HG03280 (cell line): ENCODE data around the gene CDON.
"Not testable (repeated sequence)": the region's sequence is repeated elsewhere in the genome, so short reads cannot be mapped to it uniquely, and the experiment has no call there.

Experiments used
- ATAC-seq: cut with Tn5 transposase; IDR thresholded peaks from one replicate; pipeline ENCODE4 v1.9.1; 2021; ENCODE audit warnings: mild to moderate bottlenecking, moderate library complexity; ENCODE audit not compliant: unreplicated experiment

The CDON gene

DNA sequence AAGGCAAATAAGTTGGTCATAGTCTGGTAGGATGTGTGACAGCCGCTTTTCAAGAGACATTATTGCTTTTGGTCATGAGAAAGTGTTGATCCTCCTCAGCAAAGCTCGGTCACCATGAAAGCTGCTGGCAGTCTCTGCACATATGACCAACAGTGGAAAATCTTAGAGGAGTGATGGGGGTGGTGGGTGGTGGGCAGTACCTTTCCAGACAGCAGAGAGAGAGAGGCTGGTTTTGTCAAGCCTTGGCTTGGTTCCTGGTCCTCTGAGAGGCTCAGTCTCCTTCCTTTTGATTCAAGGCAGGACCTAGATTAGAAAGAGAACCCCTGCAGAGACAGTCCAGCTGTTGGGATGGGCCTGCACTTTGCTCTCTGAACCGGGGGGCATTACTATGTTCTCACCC is 136.9 kb downstream of the CDON start:
- ATAC-seq = no peak

DNA sequence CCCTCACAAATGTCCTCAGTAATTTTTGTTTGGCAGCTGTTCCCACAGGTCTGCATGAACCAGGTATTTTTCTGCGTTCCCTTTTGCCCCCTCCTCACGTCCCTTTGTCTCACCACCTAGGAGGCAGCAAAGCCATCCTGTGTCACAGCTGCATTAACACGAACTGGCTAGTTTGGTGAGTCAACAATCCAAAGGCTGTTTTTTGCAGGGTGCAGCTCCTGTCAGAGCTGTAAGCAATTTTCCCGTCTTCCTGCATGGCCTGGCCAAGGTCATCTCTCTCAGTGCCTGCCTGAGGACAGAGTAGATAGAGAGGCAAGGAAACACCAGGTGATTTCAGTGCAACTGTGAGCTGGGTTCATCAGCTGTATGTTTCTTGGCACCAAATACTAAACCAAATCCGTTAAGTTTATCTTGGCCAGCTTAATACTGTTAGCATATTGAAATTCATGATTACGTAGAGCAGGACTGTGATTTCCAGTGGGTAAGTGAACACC is 137.4 kb downstream of the CDON start:
- no peak for ATAC-seq

- no peak for ATAC-seq
Observed at GRCh38 chr11:125924384-125925007, 138.2 kb downstream of the CDON start.

GRCh38 chr11:125923633-125924032 is 139.0 kb downstream of the CDON start:
- ATAC-seq = no peak

DNA sequence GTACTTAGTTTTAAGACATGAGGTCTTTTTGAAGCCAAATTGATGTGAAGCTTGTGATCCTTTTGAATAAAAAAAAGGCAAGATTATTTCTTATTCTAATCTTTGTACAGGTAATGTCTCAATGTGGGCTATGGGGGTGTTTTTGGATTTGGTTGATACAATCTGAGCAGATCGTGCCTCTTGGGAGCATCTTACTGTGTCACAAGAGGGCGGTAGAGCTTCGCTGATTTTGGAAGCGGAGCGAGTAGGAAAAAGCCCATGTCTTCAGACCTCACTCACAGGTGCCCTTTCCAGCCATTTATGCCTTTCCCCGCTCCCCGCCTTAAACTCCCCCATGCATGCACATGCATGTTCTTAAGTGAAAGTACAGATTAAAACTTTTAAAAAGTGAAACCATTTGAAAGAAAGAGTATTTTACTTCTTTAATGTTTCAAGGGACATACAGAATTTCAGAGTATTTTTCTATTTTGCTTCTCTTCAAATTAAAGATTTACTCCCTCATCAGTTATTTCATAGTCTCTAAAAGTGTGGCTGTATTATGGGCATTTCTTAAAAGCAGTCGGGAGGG is 139.6 kb downstream of the CDON start:
- ATAC-seq = peak; percentile 57

- ATAC-seq = no peak
Observed at GRCh38 chr11:125922156-125922555, 140.5 kb downstream of the CDON start.

DNA sequence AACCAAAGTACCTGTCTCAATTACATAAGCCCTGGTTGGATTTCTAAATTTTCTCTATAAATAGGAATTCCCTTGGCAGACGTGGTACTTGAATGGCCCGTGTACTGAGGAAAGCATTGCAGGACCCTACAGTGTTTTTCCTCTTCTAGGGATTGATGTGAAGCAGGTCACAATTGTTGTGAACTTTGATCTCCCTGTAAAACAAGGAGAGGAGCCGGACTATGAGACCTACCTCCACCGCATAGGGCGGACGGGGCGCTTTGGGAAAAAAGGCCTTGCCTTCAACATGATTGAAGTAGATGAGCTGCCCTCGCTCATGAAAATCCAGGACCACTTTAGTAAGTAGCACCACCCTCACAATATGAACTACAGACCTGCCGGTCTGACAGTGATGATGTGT is 141.6 kb downstream of the CDON start:
- no peak for ATAC-seq

- ATAC-seq = no peak
Observed at GRCh38 chr11:125918140-125918840, 144.4 kb downstream of the CDON start.

GRCh38 chr11:125916683-125917347 is 145.9 kb downstream of the CDON start:
- ATAC-seq = no peak

DNA sequence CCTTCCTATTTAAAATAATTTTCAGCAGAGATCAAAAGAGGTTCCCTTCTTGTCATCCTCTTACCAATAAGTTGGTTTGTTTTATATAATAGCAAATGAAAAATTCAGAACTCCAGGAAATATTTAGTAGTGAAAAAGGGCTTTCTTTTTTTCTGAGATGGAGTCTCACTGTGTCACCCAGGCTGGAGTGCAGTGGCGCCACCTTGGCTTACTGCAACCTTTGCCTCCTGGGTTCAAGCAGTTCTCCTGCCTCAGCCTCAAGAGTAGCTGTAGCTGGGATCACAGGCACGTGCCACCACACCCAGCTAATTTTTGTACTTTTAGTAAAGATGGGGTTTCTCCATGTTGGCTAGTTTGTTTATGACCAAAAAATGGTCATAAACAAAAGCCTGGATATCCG is 148.1 kb downstream of the CDON start:
- ATAC-seq = not testable (repeated sequence)

GRCh38 chr11:125910226-125910849 is 152.3 kb downstream of the CDON start:
- no peak for ATAC-seq
